Thyroid gland (tissue), 4 donors: ENCODE measurements around the gene PDXP. TPM values are rescaled to one million over a fixed set of nuclear protein-coding genes. Genes with fewer than 3 reads are reported as not detected.

Experiments used
- DNase-seq, 2 donors: peaks; one replicate each; pipeline ENCODE4 v3.0.0-alpha.2; 2019
- H3K27ac ChIP-seq, 3 donors: fragments of 200-600 bp; sonication (generic); 1 replicate in 2 of 3; 2 replicates in 1 of 3; pipeline ENCODE4 v1.5.1; 2016 to 2019; ENCODE audit warnings: mild to moderate bottlenecking in 1 of 3, moderate library complexity in 1 of 3
- H3K27me3 ChIP-seq: fragments of 200-600 bp; sonication (generic); one replicate; pipeline ENCODE4 v1.5.1; 2019
- H3K36me3 ChIP-seq, 2 donors: fragments of 200-600 bp; sonication (generic); one replicate each; pipeline ENCODE4 v1.5.1; 2016 to 2019
- H3K4me1 ChIP-seq, 2 donors: fragments of 200-600 bp; sonication (generic); one replicate each; pipeline ENCODE4 v1.5.1; 2017 to 2019
- H3K4me3 ChIP-seq, 3 donors: fragments of 200-600 bp; sonication (generic); replicated peaks in 1 of 3; 1 replicate in 2 of 3; 2 replicates in 1 of 3; pipeline ENCODE4 v1.5.1; 2016; ENCODE audit warnings: mild to moderate bottlenecking in 1 of 3
- H3K9me3 ChIP-seq: fragments of 200-600 bp; sonication (generic); one replicate; pipeline ENCODE4 v1.5.1; 2017
- CTCF ChIP-seq, 6 experiments: fragments of 200-600 bp in 3 of 6; fragments of 450-650 bp in 3 of 6; sonication (generic) in 3 of 6; IDR thresholded peaks; one replicate each; pipeline ENCODE4 v1.5.1; 2016 to 2019; ENCODE audit warnings: antibody characterized with exemption in 6 of 6, mild to moderate bottlenecking in 2 of 6, inconsistent platforms in 1 of 6, moderate library complexity in 1 of 6
- POLR2A ChIP-seq, 2 donors: fragments of 450-650 bp; IDR thresholded peaks; one replicate each; pipeline ENCODE4 v1.6.1; 2017; ENCODE audit warnings: antibody characterized with exemption in 2 of 2, mild to moderate bottlenecking in 2 of 2, moderate library complexity in 1 of 2
- WGBS, 2 donors: methylation state at CpG; one replicate each; pipeline ENCODE4 v1.1.5; 2017; 5-methylcytosine and 5-hydroxymethylcytosine counted together
- intact Hi-C: fragments of 100-400 bp; cut with DNase I; formaldehyde crosslinking; loops from one replicate; pipeline ENCODE4 v1.15.1; 2023
- total RNA-seq, 4 donors: library from RNA; depleted of rRNA; stranded (reverse); fragments of >200 nt; gene quantifications; one replicate each; pipeline ENCODE4 v1.2.3, GENCODE V29; 2016

The PDXP gene
- total RNA-seq, 4 donors from 2014 or later: 4.2 to 15.8 (median 12.3) TPM

DNA sequence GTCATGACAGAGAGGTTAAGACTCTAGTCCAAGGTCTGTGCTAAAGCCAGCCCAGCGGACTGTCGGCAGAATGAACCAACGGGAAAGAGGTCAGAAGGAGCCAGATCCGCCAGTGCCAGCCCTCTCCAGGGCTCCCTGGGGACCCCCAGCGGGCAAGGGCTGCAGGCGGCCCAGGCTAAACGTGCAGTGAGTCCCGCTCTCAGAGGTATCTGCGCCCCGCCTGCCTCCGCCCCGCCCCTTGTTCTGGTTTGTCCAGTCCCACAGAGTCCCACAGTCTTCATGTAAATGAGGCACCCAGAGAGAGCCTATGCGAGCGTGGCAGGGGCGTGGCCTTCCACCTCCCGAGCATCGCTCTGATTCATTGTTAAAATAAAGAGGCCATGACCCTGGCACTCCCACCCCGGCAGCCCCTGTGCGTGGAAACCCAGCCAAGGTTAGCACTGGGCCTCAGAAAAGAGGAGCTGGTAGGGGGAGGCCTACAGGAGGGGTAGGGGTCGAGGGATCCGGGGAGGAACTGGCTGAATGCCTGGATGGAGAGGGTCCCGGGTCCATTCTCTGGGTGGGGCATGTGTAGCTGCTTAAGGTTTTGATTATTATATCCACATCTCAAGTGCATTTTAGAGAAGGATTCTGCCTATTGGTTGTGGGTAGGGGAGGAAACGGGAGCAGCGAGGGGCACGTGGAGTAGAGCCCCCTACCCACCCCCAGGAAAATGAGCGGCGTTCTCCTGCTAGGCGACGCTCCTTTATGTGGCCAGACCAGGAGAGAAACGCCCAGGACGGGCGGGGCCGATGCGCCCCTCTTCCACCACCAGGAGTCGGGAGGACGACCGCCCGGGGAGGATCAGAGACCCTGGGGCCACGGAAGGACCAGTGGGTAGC is 38.4 kb downstream of the PDXP start, which contains the start of gene TRIOBP:
Gene TRIOBP (plus strand): TSS at position 392 of the 881 bp plus-strand sequence. CDS start 4,318 bp downstream, outside the sequence.
- peak in 1 of 2 donors; percentile 29 for TF ChIP-seq POLR2A (IDR thresholded peaks at IDR 0.05)
- TF ChIP-seq CTCF (IDR thresholded peaks at IDR 0.05): peak in 5 of 6 experiments; percentile 24 to 64 (median 55)
- peak within 1 kb of the TSS in 1 of 3 donors; percentile 5 for H3K27ac ChIP-seq
- peaks cover 10% of the 10 kb centered on the region in 2 donors for H3K4me1 ChIP-seq
- intact Hi-C loops: loop anchor here (5.0 kb wide), 1 partner anchor 40 kb away; no protein-coding TSS in a partner anchor
- H3K9me3 ChIP-seq: no peaks in the 10 kb centered on the region
- H3K27me3 ChIP-seq: no peaks in the 10 kb centered on the region
- no peak within 1 kb of the TSS for H3K4me3 ChIP-seq
- DNase-seq: peak; percentile 98 to 100
- 15 to 18% methylated on average over 18 to 24 of the region's 39 CpGs for WGBS, 2 donors
- peaks cover 13 to 18% of the 10 kb centered on the region in 2 donors for H3K36me3 ChIP-seq

DNA sequence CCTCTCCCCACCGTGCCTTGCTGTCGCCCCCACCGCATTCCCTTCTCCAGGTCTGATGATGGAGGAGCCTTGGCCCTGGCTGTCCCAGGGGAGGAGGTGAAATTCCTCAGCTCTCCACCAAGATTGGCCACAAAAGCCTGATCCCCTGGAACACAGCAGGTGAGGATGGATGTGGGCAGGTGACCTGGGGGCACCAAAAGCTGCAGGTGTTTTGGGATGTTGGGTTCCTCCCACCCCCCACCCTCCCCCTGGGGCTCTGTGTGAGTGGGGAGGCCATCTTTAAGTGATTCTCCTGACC is 39.0 kb downstream of the PDXP start:
- H3K4me1 ChIP-seq: peaks cover 10% of the 10 kb centered on the region in 2 donors
- intact Hi-C loops: loop anchor here (5.0 kb wide), 1 partner anchor 40 kb away; no protein-coding TSS in a partner anchor
- H3K9me3 ChIP-seq: no peaks in the 10 kb centered on the region
- no peak for TF ChIP-seq POLR2A (IDR thresholded peaks at IDR 0.05)
- H3K27me3 ChIP-seq: no peaks in the 10 kb centered on the region
- H3K36me3 ChIP-seq: peaks cover 9 to 13% of the 10 kb centered on the region in 2 donors
- WGBS, 2 donors: no CpG with 5 or more reads among the region's 3 CpGs
- peak overlapping the region in 1 of 3 donors; percentile 5 for H3K27ac ChIP-seq
- H3K4me3 ChIP-seq: no peak overlapping the region
- DNase-seq: no peak

- WGBS, 2 donors: 81 to 84% methylated on average over 8 of the region's 8 CpGs
These were observed 42.7 kb downstream of the PDXP start for GRCh38 chr22:37701141-37701786.

GRCh38 chr22:37703906-37704305 is 45.4 kb downstream of the PDXP start:
- no peak for TF ChIP-seq POLR2A (IDR thresholded peaks at IDR 0.05)
- no peak for TF ChIP-seq CTCF (IDR thresholded peaks at IDR 0.05)
- intact Hi-C loops: no loop called here
- H3K4me3 ChIP-seq: no peak overlapping the region
- H3K36me3 ChIP-seq: no peaks in the 10 kb centered on the region
- no peak for DNase-seq
- H3K9me3 ChIP-seq: no peaks in the 10 kb centered on the region
- peaks cover 0 to 3% of the 10 kb centered on the region in 2 donors for H3K4me1 ChIP-seq
- 84% methylated on average over 7 of the region's 7 CpGs for WGBS, 2 donors
- H3K27me3 ChIP-seq: no peaks in the 10 kb centered on the region
- H3K27ac ChIP-seq: no peak overlapping the region

More at GRCh38 chr22:37701141-37701786, 42.7 kb downstream of the PDXP start:
- Histone ChIP-seq H3K36me3 (no peaks in the 10 kb centered on the region), H3K27me3 (no peaks in the 10 kb centered on the region), H3K9me3 (no peaks in the 10 kb centered on the region), H3K4me3 (no peak overlapping the region), H3K4me1 (peaks cover 7 to 10% of the 10 kb centered on the region in 2 donors), H3K27ac (no peak overlapping the region)
- intact Hi-C loops: no loop called here
- TF ChIP-seq CTCF (IDR thresholded peaks at IDR 0.05) (no peak), POLR2A (IDR thresholded peaks at IDR 0.05) (no peak)
- no peak for DNase-seq

DNA sequence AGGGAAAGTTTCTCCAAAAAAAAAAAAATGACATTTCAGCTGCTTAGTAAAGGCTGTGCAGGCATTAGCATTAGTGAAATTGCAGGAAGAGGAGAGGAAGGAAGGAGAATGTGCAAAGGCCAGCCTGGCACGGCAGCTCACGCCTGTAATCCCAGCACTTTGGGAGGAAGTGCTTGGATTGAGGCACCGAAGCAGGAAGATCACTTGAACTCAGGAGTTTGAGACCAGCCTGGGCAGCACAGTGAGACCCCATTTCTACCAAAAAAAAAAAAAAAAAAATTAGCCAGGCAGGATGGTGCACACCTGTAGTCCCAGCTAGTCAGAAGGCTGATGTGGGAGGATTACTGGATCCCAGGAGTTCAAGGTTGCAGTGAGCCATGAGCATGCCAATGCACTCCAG is 46.1 kb downstream of the PDXP start:
- Histone ChIP-seq H3K4me1 (no peaks in the 10 kb centered on the region), H3K27me3 (no peaks in the 10 kb centered on the region), H3K4me3 (no peak overlapping the region), H3K36me3 (no peaks in the 10 kb centered on the region), H3K27ac (no peak overlapping the region), H3K9me3 (no peaks in the 10 kb centered on the region)
- DNase-seq: no peak
- TF ChIP-seq POLR2A (IDR thresholded peaks at IDR 0.05): no peak
- TF ChIP-seq CTCF (IDR thresholded peaks at IDR 0.05): no peak
- intact Hi-C loops: no loop called here
- WGBS, 2 donors: 81 to 90% methylated on average over 3 of the region's 3 CpGs
